SK-N-SH (cell line): ENCODE results near the gene ADAMTS10.

ENCODE experiments used
- CHD2 ChIP-seq: fragments of 150-350 bp; IDR thresholded peaks from 2 replicates; pipeline ENCODE4 v1.6.1; 2018; ENCODE audit warnings: low read length; ENCODE audit not compliant: partially characterized antibody
- MAX ChIP-seq: IDR thresholded peaks from 2 replicates; pipeline ENCODE4 v1.4.0; 2012; ENCODE audit warnings: low read depth
- MXI1 ChIP-seq: IDR thresholded peaks from 2 replicates; pipeline ENCODE4 v1.6.1; 2012; ENCODE audit warnings: mild to moderate bottlenecking, low read depth, low read length, improper control_type of control experiment
- NFIC ChIP-seq: IDR thresholded peaks from 2 replicates; pipeline ENCODE4 v1.4.0; 2012; ENCODE audit warnings: borderline replicate concordance
- NRF1 ChIP-seq: IDR thresholded peaks from 2 replicates; pipeline ENCODE4 v1.6.1; 2012; ENCODE audit warnings: low read depth, mild to moderate bottlenecking, low read length
- POLR2AphosphoS5 ChIP-seq: IDR thresholded peaks from 2 replicates; pipeline ENCODE4 v1.6.1; 2012; ENCODE audit warnings: low read depth, low read length
- REST ChIP-seq: IDR thresholded peaks from 2 replicates; pipeline ENCODE4 v1.6.1; 2012; ENCODE audit warnings: mild to moderate bottlenecking, low read depth, low read length, moderate library complexity
- SIN3A ChIP-seq: IDR thresholded peaks from 2 replicates; pipeline ENCODE4 v1.6.1; 2012; ENCODE audit warnings: low read depth, mild to moderate bottlenecking, low read length, moderate library complexity, borderline replicate concordance
- TAF1 ChIP-seq: IDR thresholded peaks from 2 replicates; pipeline ENCODE4 v1.6.1; 2012; ENCODE audit warnings: low read depth, mild to moderate bottlenecking, low read length, moderate library complexity, borderline replicate concordance
- YY1 ChIP-seq: IDR thresholded peaks from 2 replicates; pipeline ENCODE4 v1.4.0; 2012; ENCODE audit warnings: low read depth, mild to moderate bottlenecking
- TF ChIP-seq, protein P1 (sequence below): fragments of 200-600 bp; sonication (generic); IDR thresholded peaks from 2 replicates; pipeline ENCODE4 v1.6.1; 2017; ENCODE audit warnings: antibody characterized with exemption, mild to moderate bottlenecking, moderate library complexity
- TF ChIP-seq, protein P2 (sequence below): IDR thresholded peaks from 2 replicates; pipeline ENCODE4; 2012

DNA sequence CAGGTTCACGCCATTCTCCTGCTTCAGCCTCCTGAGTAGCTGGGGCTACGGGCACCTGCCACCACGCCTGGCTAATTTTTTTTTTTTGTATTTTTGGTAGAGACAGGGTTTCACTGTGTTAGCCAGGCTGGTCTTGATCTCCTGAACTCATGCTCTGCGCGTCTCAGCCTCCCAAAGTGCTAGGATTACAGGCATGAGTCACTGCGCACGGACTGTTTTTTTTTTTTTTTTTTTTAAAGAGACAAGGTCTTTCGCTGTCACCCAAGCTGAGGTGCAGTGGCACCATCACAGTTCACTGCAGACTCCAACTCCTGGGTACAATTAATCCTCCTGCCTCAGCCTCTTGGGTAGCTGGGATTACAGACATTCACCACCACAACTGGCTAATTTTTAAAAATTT, 8.2 kb upstream of the ADAMTS10 start:
- TF ChIP-seq, protein P1, sequence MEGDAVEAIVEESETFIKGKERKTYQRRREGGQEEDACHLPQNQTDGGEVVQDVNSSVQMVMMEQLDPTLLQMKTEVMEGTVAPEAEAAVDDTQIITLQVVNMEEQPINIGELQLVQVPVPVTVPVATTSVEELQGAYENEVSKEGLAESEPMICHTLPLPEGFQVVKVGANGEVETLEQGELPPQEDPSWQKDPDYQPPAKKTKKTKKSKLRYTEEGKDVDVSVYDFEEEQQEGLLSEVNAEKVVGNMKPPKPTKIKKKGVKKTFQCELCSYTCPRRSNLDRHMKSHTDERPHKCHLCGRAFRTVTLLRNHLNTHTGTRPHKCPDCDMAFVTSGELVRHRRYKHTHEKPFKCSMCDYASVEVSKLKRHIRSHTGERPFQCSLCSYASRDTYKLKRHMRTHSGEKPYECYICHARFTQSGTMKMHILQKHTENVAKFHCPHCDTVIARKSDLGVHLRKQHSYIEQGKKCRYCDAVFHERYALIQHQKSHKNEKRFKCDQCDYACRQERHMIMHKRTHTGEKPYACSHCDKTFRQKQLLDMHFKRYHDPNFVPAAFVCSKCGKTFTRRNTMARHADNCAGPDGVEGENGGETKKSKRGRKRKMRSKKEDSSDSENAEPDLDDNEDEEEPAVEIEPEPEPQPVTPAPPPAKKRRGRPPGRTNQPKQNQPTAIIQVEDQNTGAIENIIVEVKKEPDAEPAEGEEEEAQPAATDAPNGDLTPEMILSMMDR: no peak
- TF ChIP-seq REST (no peak), MAX (no peak), TAF1 (no peak), NRF1 (no peak), YY1 (no peak), CHD2 (no peak), NFIC (no peak), POLR2AphosphoS5 (no peak), MXI1 (no peak), SIN3A (no peak)
- TF ChIP-seq, protein P2, sequence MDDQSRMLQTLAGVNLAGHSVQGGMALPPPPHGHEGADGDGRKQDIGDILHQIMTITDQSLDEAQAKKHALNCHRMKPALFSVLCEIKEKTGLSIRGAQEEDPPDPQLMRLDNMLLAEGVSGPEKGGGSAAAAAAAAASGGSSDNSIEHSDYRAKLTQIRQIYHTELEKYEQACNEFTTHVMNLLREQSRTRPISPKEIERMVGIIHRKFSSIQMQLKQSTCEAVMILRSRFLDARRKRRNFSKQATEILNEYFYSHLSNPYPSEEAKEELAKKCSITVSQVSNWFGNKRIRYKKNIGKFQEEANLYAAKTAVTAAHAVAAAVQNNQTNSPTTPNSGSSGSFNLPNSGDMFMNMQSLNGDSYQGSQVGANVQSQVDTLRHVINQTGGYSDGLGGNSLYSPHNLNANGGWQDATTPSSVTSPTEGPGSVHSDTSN: no peak
